ENCODE data around the gene FCN2. TPM values are rescaled to one million over a fixed set of nuclear protein-coding genes. Genes with fewer than 3 reads are reported as not detected.

Gene FCN2
- not detected for total RNA-seq

DNA sequence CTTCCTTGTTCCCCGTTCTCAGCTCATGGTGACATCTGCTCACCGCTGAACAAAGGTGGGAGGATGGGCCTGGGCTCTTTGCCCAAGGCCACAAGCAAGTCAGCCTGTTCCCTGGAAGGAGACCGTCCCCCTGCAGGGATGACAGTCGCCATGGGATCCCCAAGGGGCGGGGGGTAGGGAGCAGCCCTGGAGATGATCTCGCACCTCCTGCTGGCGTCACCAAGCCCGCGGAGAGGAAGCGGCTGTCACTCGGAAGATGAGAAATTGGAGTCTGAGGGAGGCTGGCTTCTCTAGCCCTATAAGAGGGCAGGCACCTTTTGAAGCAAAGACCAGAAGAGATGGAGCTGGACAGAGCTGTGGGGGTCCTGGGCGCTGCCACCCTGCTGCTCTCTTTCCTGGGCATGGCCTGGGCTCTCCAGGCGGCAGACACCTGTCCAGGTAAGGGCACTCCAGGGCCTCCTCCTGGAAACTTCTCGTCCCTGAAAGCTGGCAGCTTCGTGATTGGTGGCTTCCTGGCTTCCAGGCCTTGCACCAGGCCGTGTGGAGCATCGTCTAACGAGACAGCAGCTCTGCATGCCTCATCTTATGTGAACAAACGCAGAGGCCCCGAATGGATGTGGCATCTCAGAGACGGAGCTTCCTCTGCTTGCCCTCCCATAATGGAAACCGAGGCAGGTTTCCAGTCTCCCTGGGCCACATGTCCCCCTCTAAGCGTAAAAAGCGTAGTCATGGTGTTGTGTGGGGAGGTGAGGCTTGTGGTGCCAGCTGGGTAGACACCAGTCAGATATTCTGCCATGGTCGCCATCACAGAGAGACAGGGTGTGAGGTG is at the start of gene FCN2:
FCN2 (plus strand) TSS at position 327 of the 829 bp plus-strand sequence; CDS start at position 339, 12 bp downstream.
- Histone ChIP-seq H3K4me3 (no peak within 1 kb of the TSS), H3K27ac (no peak within 1 kb of the TSS), H3K27me3 (no peaks in the 10 kb centered on the region), H3K9me3 (no peaks in the 10 kb centered on the region), H3K4me1 (no peaks in the 10 kb centered on the region), H3K36me3 (no peaks in the 10 kb centered on the region)
- DNase-seq, result no peak
- TF ChIP-seq POLR2A (IDR thresholded peaks at IDR 0.05), result no peak
- TF ChIP-seq, protein P1, sequence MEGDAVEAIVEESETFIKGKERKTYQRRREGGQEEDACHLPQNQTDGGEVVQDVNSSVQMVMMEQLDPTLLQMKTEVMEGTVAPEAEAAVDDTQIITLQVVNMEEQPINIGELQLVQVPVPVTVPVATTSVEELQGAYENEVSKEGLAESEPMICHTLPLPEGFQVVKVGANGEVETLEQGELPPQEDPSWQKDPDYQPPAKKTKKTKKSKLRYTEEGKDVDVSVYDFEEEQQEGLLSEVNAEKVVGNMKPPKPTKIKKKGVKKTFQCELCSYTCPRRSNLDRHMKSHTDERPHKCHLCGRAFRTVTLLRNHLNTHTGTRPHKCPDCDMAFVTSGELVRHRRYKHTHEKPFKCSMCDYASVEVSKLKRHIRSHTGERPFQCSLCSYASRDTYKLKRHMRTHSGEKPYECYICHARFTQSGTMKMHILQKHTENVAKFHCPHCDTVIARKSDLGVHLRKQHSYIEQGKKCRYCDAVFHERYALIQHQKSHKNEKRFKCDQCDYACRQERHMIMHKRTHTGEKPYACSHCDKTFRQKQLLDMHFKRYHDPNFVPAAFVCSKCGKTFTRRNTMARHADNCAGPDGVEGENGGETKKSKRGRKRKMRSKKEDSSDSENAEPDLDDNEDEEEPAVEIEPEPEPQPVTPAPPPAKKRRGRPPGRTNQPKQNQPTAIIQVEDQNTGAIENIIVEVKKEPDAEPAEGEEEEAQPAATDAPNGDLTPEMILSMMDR (IDR thresholded peaks at IDR 0.05), result no peak

DNA sequence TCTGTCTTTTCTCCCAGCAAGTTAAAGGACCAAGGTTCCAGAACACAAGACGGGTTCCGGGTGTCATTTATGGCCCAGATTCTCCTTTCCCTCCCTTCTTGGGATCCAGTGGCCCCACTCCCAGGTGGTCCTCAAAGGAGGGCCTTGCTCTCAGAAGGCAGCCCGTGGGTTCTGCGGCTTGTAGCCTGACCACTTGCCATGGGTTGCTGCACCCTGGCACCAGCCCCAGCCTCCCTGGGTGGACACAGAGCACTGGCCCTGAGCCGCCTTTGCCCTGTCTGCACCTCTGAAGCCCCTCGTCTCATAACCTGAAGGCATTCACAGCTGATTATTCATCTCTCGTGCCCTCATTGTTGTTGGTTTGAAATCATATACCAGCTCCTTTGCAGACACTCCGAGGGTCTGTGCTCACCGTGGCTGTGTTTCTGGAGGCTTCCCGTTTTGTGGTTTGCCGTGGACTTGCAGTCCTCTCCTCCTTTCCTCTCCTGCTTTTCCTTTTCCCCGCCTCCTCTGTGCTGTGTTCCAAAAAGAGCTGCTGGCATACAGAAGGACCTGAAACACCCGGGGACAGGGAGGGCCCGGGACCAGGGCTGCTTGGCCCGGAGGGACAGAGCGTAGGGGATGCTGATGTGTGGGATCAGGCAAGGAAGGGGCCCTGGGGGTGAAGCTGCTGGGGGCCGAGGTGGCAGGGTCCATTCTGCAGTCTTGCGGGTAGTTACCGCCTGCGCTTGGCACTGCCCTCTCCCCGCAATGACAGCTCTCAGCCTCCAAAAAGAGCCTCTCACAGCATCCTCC is 49.5 kb upstream of the FCN2 start:
- Histone ChIP-seq H3K27ac (no peak overlapping the region), H3K27me3 (no peaks in the 10 kb centered on the region), H3K4me3 (no peak overlapping the region), H3K9me3 (no peaks in the 10 kb centered on the region), H3K4me1 (no peaks in the 10 kb centered on the region), H3K36me3 (peaks cover 0 to 4% (median 0%) of the 10 kb centered on the region in 3 donors)
- DNase-seq, result no peak
- TF ChIP-seq, protein P1 (IDR thresholded peaks at IDR 0.05), result no peak
- no peak for TF ChIP-seq POLR2A (IDR thresholded peaks at IDR 0.05)

DNA sequence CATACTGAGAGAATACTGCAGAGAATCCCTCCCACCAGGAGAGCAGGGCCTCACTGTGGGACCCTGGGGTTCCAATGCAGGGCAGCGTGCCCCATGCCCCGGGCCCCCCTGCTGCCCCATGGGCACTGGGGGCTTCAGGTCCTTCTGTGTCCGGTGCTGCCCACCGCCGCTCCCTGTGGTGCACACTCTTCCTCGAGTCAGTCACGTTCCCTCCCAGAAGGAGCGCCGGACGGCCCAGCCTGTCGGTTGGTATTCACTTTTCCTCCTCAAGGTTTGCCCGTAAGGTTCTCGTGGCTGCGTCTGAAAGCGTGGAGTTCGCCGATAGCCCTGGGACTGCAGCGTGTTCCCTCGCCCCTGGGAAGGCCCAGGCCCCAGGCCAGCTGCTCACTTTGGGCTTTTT is 48.1 kb upstream of the FCN2 start:
- no peak overlapping the region for H3K4me3 ChIP-seq
- no peaks in the 10 kb centered on the region for H3K4me1 ChIP-seq
- no peak for DNase-seq
- H3K27me3 ChIP-seq, result no peaks in the 10 kb centered on the region
- H3K9me3 ChIP-seq, result no peaks in the 10 kb centered on the region
- TF ChIP-seq POLR2A (IDR thresholded peaks at IDR 0.05), result no peak
- TF ChIP-seq, protein P1 (IDR thresholded peaks at IDR 0.05), result no peak
- no peak overlapping the region for H3K27ac ChIP-seq
- peaks cover 0 to 4% (median 0%) of the 10 kb centered on the region in 3 donors for H3K36me3 ChIP-seq

DNA sequence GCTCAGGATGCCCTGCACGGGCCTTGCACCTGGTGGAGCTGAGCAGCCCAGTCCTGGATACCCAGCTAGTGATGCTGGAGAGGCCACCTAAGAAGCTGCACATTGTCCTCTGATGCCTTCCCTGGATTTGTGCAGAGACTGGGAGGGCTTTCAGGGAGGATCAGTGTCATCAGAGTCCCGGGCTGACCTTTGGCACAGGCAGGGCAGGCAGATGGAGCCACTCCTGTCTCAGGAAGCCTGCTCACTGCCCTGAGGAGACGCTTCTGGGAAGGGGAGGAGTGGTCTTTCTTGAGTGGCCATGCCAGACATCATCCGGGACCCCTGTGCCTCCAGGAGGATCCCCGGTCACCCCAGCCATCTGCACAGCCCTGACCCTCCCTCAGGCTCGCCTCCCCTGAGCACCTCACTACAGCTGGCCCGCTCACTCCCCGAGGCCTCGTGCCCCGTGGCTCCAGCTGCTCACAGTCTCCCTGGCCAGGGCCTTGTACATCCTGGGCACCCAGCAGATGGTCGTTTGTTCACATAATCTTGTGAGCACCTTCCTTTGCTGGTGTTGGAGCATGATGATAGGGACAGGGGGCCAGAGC is 47.2 kb upstream of the FCN2 start:
- no peak for TF ChIP-seq POLR2A (IDR thresholded peaks at IDR 0.05)
- TF ChIP-seq, protein P1 (IDR thresholded peaks at IDR 0.05), result no peak
- Histone ChIP-seq H3K36me3 (peaks cover 0 to 4% (median 0%) of the 10 kb centered on the region in 3 donors), H3K4me3 (no peak overlapping the region), H3K4me1 (no peaks in the 10 kb centered on the region), H3K27ac (no peak overlapping the region), H3K9me3 (no peaks in the 10 kb centered on the region), H3K27me3 (no peaks in the 10 kb centered on the region)
- DNase-seq, result no peak

DNA sequence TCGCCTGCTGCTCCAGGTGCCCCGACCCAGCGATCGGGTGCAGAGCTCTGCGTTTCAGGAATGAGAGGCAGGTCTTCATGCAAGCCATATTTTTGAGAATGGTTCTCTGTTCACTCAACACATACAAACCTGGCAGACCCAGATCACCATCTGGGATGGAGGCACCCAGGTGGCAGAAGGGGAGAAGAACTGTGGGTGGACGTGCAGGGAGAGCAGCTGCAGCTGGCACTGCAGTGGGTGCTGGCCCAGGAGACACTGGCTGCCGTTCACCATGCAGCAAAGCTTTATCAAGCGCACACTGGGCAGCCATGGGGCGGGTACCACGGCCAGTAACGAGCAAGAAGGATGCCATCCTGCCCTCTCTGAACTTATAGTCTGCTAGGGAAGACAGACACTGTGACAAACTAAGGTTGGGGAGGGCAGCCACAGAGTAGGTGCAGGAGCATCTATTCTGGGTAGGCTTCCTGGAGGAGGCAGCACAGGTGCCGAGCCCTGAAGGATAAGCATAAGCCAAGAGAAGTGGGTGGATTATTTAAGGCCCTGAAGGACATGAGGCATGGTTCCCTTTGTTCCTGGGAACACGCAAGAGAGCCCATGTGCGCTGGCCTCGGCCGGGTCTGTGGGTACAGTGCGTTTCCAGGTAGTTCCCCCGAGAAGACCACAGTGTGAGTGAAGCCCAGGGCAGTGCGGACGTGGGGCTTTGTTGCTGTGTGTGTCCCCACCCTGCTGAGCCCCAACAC is 46.2 kb upstream of the FCN2 start:
- Histone ChIP-seq H3K4me1 (no peaks in the 10 kb centered on the region), H3K4me3 (no peak overlapping the region), H3K27ac (no peak overlapping the region), H3K27me3 (no peaks in the 10 kb centered on the region), H3K9me3 (no peaks in the 10 kb centered on the region), H3K36me3 (peaks cover 0 to 4% (median 0%) of the 10 kb centered on the region in 3 donors)
- no peak for TF ChIP-seq POLR2A (IDR thresholded peaks at IDR 0.05)
- TF ChIP-seq, protein P1 (IDR thresholded peaks at IDR 0.05), result no peak
- no peak for DNase-seq

All from Peyer's patch (tissue), 4 donors.